AG20443 (cell line): ENCODE measurements around the gene KRTAP10-2.
"Not testable (repeated sequence)": the region's sequence is repeated elsewhere in the genome, so short reads cannot be mapped to it uniquely, and the experiment has no call there.

Experiments
- DNase-seq: peaks from one replicate; pipeline ENCODE4 v3.0.0; 2012; ENCODE audit warnings: low spot score, mixed read lengths

Gene KRTAP10-2

GRCh38 chr21:44551340-44551961, at the start of gene KRTAP10-2:
KRTAP10-2 (minus strand) TSS chr21:44551505; CDS start chr21:44551458, 47 bp downstream.
- DNase-seq, result no peak

GRCh38 chr21:44601091-44601490, 49.8 kb upstream of the KRTAP10-2 start:
- not testable (repeated sequence) for DNase-seq

- DNase-seq, result not testable (repeated sequence)
Observed at GRCh38 chr21:44600118-44600978, 49.0 kb upstream of the KRTAP10-2 start, which contains the start of gene KRTAP10-7. KRTAP10-7 (plus strand) TSS chr21:44600597; CDS start chr21:44600622, 25 bp downstream.

- DNase-seq, result no peak
Observed at GRCh38 chr21:44599264-44600029, 48.1 kb upstream of the KRTAP10-2 start.

- DNase-seq, result no peak
Observed at GRCh38 chr21:44598061-44598460, 46.8 kb upstream of the KRTAP10-2 start.

GRCh38 chr21:44596068-44596725, 44.9 kb upstream of the KRTAP10-2 start:
- no peak for DNase-seq

GRCh38 chr21:44595524-44595923, 44.2 kb upstream of the KRTAP10-2 start:
- DNase-seq, result no peak

GRCh38 chr21:44594406-44594916, 43.2 kb upstream of the KRTAP10-2 start:
- no peak for DNase-seq

GRCh38 chr21:44593598-44594405, 42.5 kb upstream of the KRTAP10-2 start:
- DNase-seq, result no peak

- no peak for DNase-seq
Observed at GRCh38 chr21:44592446-44593311, 41.4 kb upstream of the KRTAP10-2 start, which contains the start of gene KRTAP10-6. KRTAP10-6 (minus strand) TSS chr21:44592505; CDS start chr21:44592484, 21 bp downstream.

GRCh38 chr21:44591801-44592130, 40.5 kb upstream of the KRTAP10-2 start:
- not testable (repeated sequence) for DNase-seq

- not testable (repeated sequence) for DNase-seq
Observed at GRCh38 chr21:44590897-44591800, 39.8 kb upstream of the KRTAP10-2 start.

GRCh38 chr21:44590311-44590721, 39.0 kb upstream of the KRTAP10-2 start:
- no peak for DNase-seq

GRCh38 chr21:44589586-44590305, 38.4 kb upstream of the KRTAP10-2 start:
- no peak for DNase-seq

GRCh38 chr21:44589094-44589493, 37.8 kb upstream of the KRTAP10-2 start:
- no peak for DNase-seq

GRCh38 chr21:44585892-44586291, 34.6 kb upstream of the KRTAP10-2 start:
- DNase-seq, result no peak

- DNase-seq, result no peak
Observed at GRCh38 chr21:44583800-44584147, 32.5 kb upstream of the KRTAP10-2 start.
